Neural progenitor cell (in vitro differentiated cells): ENCODE measurements around the gene SLC7A6OS. TPM values are rescaled to one million over a fixed set of nuclear protein-coding genes. Genes with fewer than 3 reads are reported as not detected.
A peak's percentile ranks its signal among the peaks of the same experiment; 100 is the strongest.

Experiments
- DNase-seq: peaks from one replicate; pipeline ENCODE4 v3.0.0-alpha.2; 2016; ENCODE audit warnings: low spot score
- H2AFZ ChIP-seq: fragments of 200-600 bp; sonication (generic); replicated peaks from 2 replicates; pipeline ENCODE4 v1.6.1; 2016; ENCODE audit warnings: antibody characterized with exemption
- H3F3A ChIP-seq: fragments of 200-600 bp; sonication (generic); 2 replicates; pipeline ENCODE4 v1.6.1; 2016; ENCODE audit warnings: antibody characterized with exemption, low read depth
- H3K27ac ChIP-seq: fragments of 200-600 bp; sonication (generic); 2 replicates; pipeline ENCODE4 v1.5.1; 2016; ENCODE audit warnings: mild to moderate bottlenecking
- H3K27me3 ChIP-seq: fragments of 200-600 bp; sonication (generic); 2 replicates; pipeline ENCODE4 v1.6.1; 2016; ENCODE audit warnings: mild to moderate bottlenecking, moderate library complexity
- H3K36me3 ChIP-seq: fragments of 200-600 bp; sonication (generic); 2 replicates; pipeline ENCODE4 v1.5.1; 2016
- H3K4me1 ChIP-seq: fragments of 200-600 bp; sonication (generic); 2 replicates; pipeline ENCODE4 v1.6.1; 2016; ENCODE audit warnings: mixed run types
- H3K4me2 ChIP-seq: fragments of 200-600 bp; sonication (generic); 2 replicates; pipeline ENCODE4 v1.6.1; 2016
- H3K4me3 ChIP-seq: fragments of 200-600 bp; sonication (generic); 2 replicates; pipeline ENCODE4 v1.5.1; 2016
- H3K79me2 ChIP-seq: fragments of 200-600 bp; sonication (generic); 2 replicates; pipeline ENCODE4 v1.6.1; 2016; ENCODE audit warnings: low read depth
- H3K9ac ChIP-seq: fragments of 200-600 bp; sonication (generic); 2 replicates; pipeline ENCODE4 v1.6.1; 2016
- H3K9me3 ChIP-seq: fragments of 200-600 bp; sonication (generic); 2 replicates; pipeline ENCODE4 v1.5.1; 2016; ENCODE audit warnings: low read depth
- H4K20me1 ChIP-seq: fragments of 200-600 bp; sonication (generic); 2 replicates; pipeline ENCODE4 v1.6.1; 2016; ENCODE audit warnings: low read depth
- H3K27ac Mint-ChIP-seq: 3 replicates; pipeline ENCODE4 v1.8.0; 2021; ENCODE audit warnings: mixed read lengths
- H3K27me3 Mint-ChIP-seq: 2 replicates; pipeline ENCODE4 v1.8.0; 2022; ENCODE audit warnings: low read depth, mild to moderate bottlenecking, inconsistent platforms, moderate library complexity, mixed read lengths; ENCODE audit not compliant: insufficient read depth
- H3K36me3 Mint-ChIP-seq: 3 replicates; pipeline ENCODE4 v1.8.0; 2021; ENCODE audit warnings: mixed read lengths
- H3K4me1 Mint-ChIP-seq: 3 replicates; pipeline ENCODE4 v1.8.0; 2021; ENCODE audit warnings: mixed read lengths
- H3K4me3 Mint-ChIP-seq: 3 replicates; pipeline ENCODE4 v1.8.0; 2021; ENCODE audit warnings: mild to moderate bottlenecking, moderate library complexity, mixed read lengths
- H3K9me3 Mint-ChIP-seq: 3 replicates; pipeline ENCODE4 v1.8.0; 2020; ENCODE audit warnings: mixed read lengths
- EZH2 ChIP-seq: fragments of 200-600 bp; sonication (generic); IDR thresholded peaks from 2 replicates; pipeline ENCODE4 v1.6.1; 2017; ENCODE audit warnings: antibody characterized with exemption, mild to moderate bottlenecking, moderate library complexity
- EZH2phosphoT487 ChIP-seq: fragments of 200-600 bp; sonication (generic); IDR thresholded peaks from 2 replicates; pipeline ENCODE4 v1.6.1; 2017; ENCODE audit warnings: antibody characterized with exemption
- total RNA-seq: library from RNA; depleted of rRNA; stranded (reverse); fragments of >200 nt; gene quantifications from 2 replicates; pipeline ENCODE4 v1.2.3, GENCODE V29; 2015; ENCODE audit warnings: low replicate concordance
- TF ChIP-seq, protein P1 (sequence below): fragments of 200-600 bp; sonication (generic); IDR thresholded peaks from 2 replicates; pipeline ENCODE4 v1.5.1; 2017; ENCODE audit warnings: antibody characterized with exemption, mild to moderate bottlenecking

The SLC7A6OS gene
- total RNA-seq, 1 donor from 2014 or later: 18.7 TPM

DNA sequence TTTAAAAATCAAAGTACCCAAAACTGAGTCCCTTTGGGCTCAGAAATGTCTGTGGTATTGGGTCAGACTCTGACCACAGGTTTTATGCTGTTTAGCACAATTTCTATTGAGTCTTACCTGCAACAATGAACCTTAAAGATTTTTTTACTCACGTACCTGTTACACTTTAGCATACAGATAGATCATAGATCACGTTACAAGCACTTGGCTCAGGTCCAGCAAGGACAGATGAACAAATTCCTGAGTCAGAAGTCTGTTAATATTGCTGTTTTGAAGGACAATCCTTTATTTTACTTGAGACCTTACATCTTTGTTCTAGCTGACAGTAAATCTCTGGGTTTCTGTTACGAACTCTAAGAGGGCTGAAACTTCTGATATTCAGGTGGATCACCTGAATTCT lies 12.8 kb downstream of the SLC7A6OS start:
- H3K4me3 Mint-ChIP-seq: no peak overlapping the region
- H3K4me1 Mint-ChIP-seq: peaks cover 19% of the 10 kb centered on the region
- Histone ChIP-seq H3K9me3 (no peaks in the 10 kb centered on the region), H3K27ac (no peak overlapping the region), H3K4me2 (no peak overlapping the region), H3K4me1 (no peaks in the 10 kb centered on the region), H2AFZ (no peak overlapping the region), H3K79me2 (no peaks in the 10 kb centered on the region), H3K27me3 (no peaks in the 10 kb centered on the region), H3F3A (peaks cover 8% of the 10 kb centered on the region), H3K9ac (no peak overlapping the region), H3K36me3 (no peaks in the 10 kb centered on the region), H3K4me3 (no peak overlapping the region), H4K20me1 (peaks cover 11% of the 10 kb centered on the region)
- no peaks in the 10 kb centered on the region for H3K27me3 Mint-ChIP-seq
- H3K9me3 Mint-ChIP-seq: no peaks in the 10 kb centered on the region
- TF ChIP-seq, protein P1, sequence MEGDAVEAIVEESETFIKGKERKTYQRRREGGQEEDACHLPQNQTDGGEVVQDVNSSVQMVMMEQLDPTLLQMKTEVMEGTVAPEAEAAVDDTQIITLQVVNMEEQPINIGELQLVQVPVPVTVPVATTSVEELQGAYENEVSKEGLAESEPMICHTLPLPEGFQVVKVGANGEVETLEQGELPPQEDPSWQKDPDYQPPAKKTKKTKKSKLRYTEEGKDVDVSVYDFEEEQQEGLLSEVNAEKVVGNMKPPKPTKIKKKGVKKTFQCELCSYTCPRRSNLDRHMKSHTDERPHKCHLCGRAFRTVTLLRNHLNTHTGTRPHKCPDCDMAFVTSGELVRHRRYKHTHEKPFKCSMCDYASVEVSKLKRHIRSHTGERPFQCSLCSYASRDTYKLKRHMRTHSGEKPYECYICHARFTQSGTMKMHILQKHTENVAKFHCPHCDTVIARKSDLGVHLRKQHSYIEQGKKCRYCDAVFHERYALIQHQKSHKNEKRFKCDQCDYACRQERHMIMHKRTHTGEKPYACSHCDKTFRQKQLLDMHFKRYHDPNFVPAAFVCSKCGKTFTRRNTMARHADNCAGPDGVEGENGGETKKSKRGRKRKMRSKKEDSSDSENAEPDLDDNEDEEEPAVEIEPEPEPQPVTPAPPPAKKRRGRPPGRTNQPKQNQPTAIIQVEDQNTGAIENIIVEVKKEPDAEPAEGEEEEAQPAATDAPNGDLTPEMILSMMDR: no peak
- TF ChIP-seq EZH2phosphoT487: no peak
- no peak for TF ChIP-seq EZH2
- DNase-seq: no peak
- H3K27ac Mint-ChIP-seq: no peak overlapping the region
- peaks cover 19% of the 10 kb centered on the region for H3K36me3 Mint-ChIP-seq

DNA sequence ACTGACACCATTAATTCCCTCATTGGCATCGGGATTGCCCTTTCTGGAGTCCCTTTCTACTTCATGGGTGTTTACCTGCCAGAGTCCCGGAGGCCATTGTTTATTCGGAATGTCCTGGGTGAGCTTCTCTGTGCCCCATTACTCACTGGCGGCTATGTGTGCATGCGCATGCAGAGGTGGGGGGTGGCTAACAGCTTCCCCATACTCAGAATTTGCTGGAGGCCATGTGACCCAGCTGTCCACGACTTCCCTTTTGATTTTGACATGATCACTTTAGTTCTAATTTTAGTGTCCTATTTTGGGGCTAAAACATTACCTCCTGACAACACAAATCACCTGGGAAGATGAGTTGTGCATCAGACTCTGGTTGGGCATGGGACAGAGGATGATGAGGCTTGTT lies 14.1 kb downstream of the SLC7A6OS start:
- H3K27ac Mint-ChIP-seq: no peak overlapping the region

DNA sequence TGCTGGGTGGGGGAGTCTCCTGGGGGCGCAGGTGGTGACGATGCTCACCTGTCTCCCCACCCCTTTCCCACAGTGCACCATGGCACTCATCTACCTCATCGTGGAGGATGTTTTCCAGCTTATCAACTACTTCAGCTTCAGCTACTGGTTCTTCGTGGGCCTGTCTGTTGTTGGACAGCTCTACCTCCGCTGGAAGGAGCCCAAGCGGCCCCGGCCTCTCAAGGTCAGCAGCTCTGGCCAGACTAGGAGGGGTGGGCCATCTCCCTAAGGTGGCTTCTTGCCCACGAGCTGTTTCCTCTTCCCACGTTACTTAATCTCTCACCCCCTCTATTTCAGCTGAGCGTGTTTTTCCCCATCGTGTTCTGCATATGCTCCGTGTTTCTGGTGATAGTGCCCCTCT lies 14.5 kb downstream of the SLC7A6OS start:
- no peaks in the 10 kb centered on the region for H3K4me1 ChIP-seq
- no peak overlapping the region for H3K4me2 ChIP-seq
- no peak overlapping the region for H3K4me3 ChIP-seq
- H3K9ac ChIP-seq: no peak overlapping the region
- no peaks in the 10 kb centered on the region for H3K27me3 ChIP-seq
- no peak overlapping the region for H3K27ac Mint-ChIP-seq
- H3K36me3 ChIP-seq: no peaks in the 10 kb centered on the region
- H3K9me3 Mint-ChIP-seq: no peaks in the 10 kb centered on the region
- no peak overlapping the region for H3K4me3 Mint-ChIP-seq
- no peaks in the 10 kb centered on the region for H3K27me3 Mint-ChIP-seq
- no peak for DNase-seq
- H4K20me1 ChIP-seq: peaks cover 11% of the 10 kb centered on the region
- H3F3A ChIP-seq: peaks cover 8% of the 10 kb centered on the region
- TF ChIP-seq EZH2: no peak
- TF ChIP-seq, protein P1: no peak
- no peak for TF ChIP-seq EZH2phosphoT487
- peaks cover 19% of the 10 kb centered on the region for H3K4me1 Mint-ChIP-seq
- H3K79me2 ChIP-seq: no peaks in the 10 kb centered on the region
- no peak overlapping the region for H3K27ac ChIP-seq
- no peaks in the 10 kb centered on the region for H3K9me3 ChIP-seq
- H3K36me3 Mint-ChIP-seq: peaks cover 16% of the 10 kb centered on the region
- no peak overlapping the region for H2AFZ ChIP-seq

More for the DNA sequence above, 14.1 kb downstream of the SLC7A6OS start:
- H3K27ac ChIP-seq: peak overlapping the region; percentile 44
- no peak overlapping the region for H2AFZ ChIP-seq
- H3K79me2 ChIP-seq: no peaks in the 10 kb centered on the region
- peaks cover 11% of the 10 kb centered on the region for H4K20me1 ChIP-seq
- peaks cover 8% of the 10 kb centered on the region for H3F3A ChIP-seq
- H3K9ac ChIP-seq: no peak overlapping the region
- H3K36me3 ChIP-seq: no peaks in the 10 kb centered on the region
- TF ChIP-seq, protein P1: no peak
- TF ChIP-seq EZH2 (no peak), EZH2phosphoT487 (no peak)
- Mint-ChIP-seq H3K4me1 (peaks cover 19% of the 10 kb centered on the region), H3K27me3 (no peaks in the 10 kb centered on the region), H3K9me3 (no peaks in the 10 kb centered on the region), H3K4me3 (no peak overlapping the region), H3K36me3 (peaks cover 16% of the 10 kb centered on the region)
- no peaks in the 10 kb centered on the region for H3K9me3 ChIP-seq
- no peak overlapping the region for H3K4me3 ChIP-seq
- no peaks in the 10 kb centered on the region for H3K4me1 ChIP-seq
- no peak overlapping the region for H3K4me2 ChIP-seq
- DNase-seq: no peak
- H3K27me3 ChIP-seq: no peaks in the 10 kb centered on the region
